ENCODE results near the gene PILRA.

DNA sequence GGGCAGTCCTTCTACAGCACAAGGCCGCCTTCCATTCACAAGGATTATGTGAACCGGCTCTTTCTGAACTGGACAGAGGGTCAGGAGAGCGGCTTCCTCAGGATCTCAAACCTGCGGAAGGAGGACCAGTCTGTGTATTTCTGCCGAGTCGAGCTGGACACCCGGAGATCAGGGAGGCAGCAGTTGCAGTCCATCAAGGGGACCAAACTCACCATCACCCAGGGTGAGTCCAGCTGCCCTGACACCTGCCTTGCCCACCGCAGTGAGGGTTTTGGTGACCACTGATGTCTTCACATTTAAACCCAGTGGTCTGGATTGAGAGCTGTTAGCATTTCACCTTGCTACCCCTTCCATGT is 14.5 kb upstream of the PILRA start:
- TF ChIP-seq, protein P1, sequence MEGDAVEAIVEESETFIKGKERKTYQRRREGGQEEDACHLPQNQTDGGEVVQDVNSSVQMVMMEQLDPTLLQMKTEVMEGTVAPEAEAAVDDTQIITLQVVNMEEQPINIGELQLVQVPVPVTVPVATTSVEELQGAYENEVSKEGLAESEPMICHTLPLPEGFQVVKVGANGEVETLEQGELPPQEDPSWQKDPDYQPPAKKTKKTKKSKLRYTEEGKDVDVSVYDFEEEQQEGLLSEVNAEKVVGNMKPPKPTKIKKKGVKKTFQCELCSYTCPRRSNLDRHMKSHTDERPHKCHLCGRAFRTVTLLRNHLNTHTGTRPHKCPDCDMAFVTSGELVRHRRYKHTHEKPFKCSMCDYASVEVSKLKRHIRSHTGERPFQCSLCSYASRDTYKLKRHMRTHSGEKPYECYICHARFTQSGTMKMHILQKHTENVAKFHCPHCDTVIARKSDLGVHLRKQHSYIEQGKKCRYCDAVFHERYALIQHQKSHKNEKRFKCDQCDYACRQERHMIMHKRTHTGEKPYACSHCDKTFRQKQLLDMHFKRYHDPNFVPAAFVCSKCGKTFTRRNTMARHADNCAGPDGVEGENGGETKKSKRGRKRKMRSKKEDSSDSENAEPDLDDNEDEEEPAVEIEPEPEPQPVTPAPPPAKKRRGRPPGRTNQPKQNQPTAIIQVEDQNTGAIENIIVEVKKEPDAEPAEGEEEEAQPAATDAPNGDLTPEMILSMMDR (IDR thresholded peaks at IDR 0.05), result no peak
- no peak for TF ChIP-seq EP300 (IDR thresholded peaks at IDR 0.05)
- no peak for TF ChIP-seq POLR2A (IDR thresholded peaks at IDR 0.05)

All from suprapubic skin (tissue), 3 donors.